IMR-90 (cell line): ENCODE measurements around the gene ZNF581. TPM values are rescaled to one million over a fixed set of nuclear protein-coding genes. Genes with fewer than 3 reads are reported as not detected.

Source experiments
- ATAC-seq: fragments of 200-7000 bp; cut with Tn5 transposase; 2 replicates; pipeline ENCODE4 v1.9.1; 2020; ENCODE audit warnings: low read depth, mild to moderate bottlenecking, moderate library complexity
- BruUV-seq: library from RNA; stranded (reverse); fragments of 400-500 nt; replicated peaks from 2 replicates; lab custom pipeline; 2021; lab: Mats Ljungman, UMichigan
- CTCF ChIA-PET: fragments of 300-600 bp; formaldehyde crosslinking; extraction: SDS; loops from one replicate; lab custom pipeline; 2021; ENCODE audit warnings: antibody characterized with exemption; lab: Yijun Ruan, JAX
- POLR2A ChIA-PET: fragments of 300-600 bp; sonication (Branson Sonifier 250); formaldehyde crosslinking; loops from one replicate; lab custom pipeline; 2022; ENCODE audit warnings: antibody characterized with exemption; ENCODE audit not compliant: unreplicated experiment; lab: Charles Lee
- DNase-seq: peaks from one replicate; pipeline ENCODE4 v3.0.0; 2013
- H2AFZ ChIP-seq: replicated peaks from 2 replicates; pipeline ENCODE3; 2013; ENCODE audit warnings: low read length, mild to moderate bottlenecking; ENCODE audit not compliant: poor library complexity
- H2AK5ac ChIP-seq: 2 replicates; pipeline ENCODE4 v1.6.1; 2013; ENCODE audit warnings: low read depth, low read length, inconsistent platforms
- H2AK9ac ChIP-seq: replicated peaks from 2 replicates; pipeline ENCODE3; 2013; ENCODE audit warnings: mild to moderate bottlenecking, low read depth, low read length, moderate library complexity; ENCODE audit not compliant: poor library complexity
- H2BK120ac ChIP-seq: 2 replicates; pipeline ENCODE4 v1.6.1; 2013; ENCODE audit warnings: low read depth, low read length, inconsistent platforms
- H2BK15ac ChIP-seq: 3 replicates; pipeline ENCODE4 v1.6.1; 2013; ENCODE audit warnings: low read depth, low read length, inconsistent platforms
- H2BK20ac ChIP-seq: 2 replicates; pipeline ENCODE4 v1.6.1; 2013; ENCODE audit warnings: low read depth, mild to moderate bottlenecking, inconsistent platforms, low read length, moderate library complexity
- H2BK5ac ChIP-seq: 2 replicates; pipeline ENCODE4 v1.6.1; 2013; ENCODE audit warnings: mild to moderate bottlenecking, low read depth, low read length, inconsistent platforms; ENCODE audit not compliant: poor library complexity, severe bottlenecking
- H3K14ac ChIP-seq: replicated peaks from 2 replicates; pipeline ENCODE4 v1.6.1; 2013; ENCODE audit warnings: low read depth, low read length, inconsistent platforms
- H3K18ac ChIP-seq: 2 replicates; pipeline ENCODE4 v1.6.1; 2013; ENCODE audit warnings: low read depth, low read length, control low read depth
- H3K23ac ChIP-seq: 2 replicates; pipeline ENCODE4 v1.6.1; 2013; ENCODE audit warnings: low read depth, low read length, inconsistent platforms
- H3K27ac ChIP-seq: 2 replicates; pipeline ENCODE4 v1.5.1; 2013; ENCODE audit warnings: mild to moderate bottlenecking, control low read depth, low read length; ENCODE audit not compliant: insufficient read depth
- H3K27me3 ChIP-seq: 2 replicates; pipeline ENCODE4 v1.6.1; 2013; ENCODE audit warnings: low read length; ENCODE audit not compliant: control insufficient read depth, insufficient read depth
- H3K36me3 ChIP-seq: 2 replicates; pipeline ENCODE4 v1.6.1; 2013; ENCODE audit warnings: low read length, mixed read lengths; ENCODE audit not compliant: control insufficient read depth, insufficient read depth
- H3K4ac ChIP-seq: 2 replicates; pipeline ENCODE4 v1.6.1; 2013; ENCODE audit warnings: low read depth, low read length, inconsistent platforms
- H3K4me1 ChIP-seq: 2 replicates; pipeline ENCODE4 v1.6.1; 2013; ENCODE audit warnings: low read length, mixed read lengths; ENCODE audit not compliant: control insufficient read depth, insufficient read depth
- H3K4me2 ChIP-seq: 2 replicates; pipeline ENCODE4 v1.6.1; 2013; ENCODE audit warnings: low read depth, mild to moderate bottlenecking, control low read depth, low read length, moderate library complexity
- H3K4me3 ChIP-seq: 2 replicates; pipeline ENCODE4 v1.5.1; 2013; ENCODE audit warnings: low read depth, mild to moderate bottlenecking, control low read depth, low read length, moderate library complexity; ENCODE audit not compliant: insufficient read depth
- H3K56ac ChIP-seq: 2 replicates; pipeline ENCODE4 v1.6.1; 2013; ENCODE audit warnings: low read length, inconsistent platforms; ENCODE audit not compliant: insufficient read depth; ENCODE audit errors: extremely low read depth
- H3K79me1 ChIP-seq, 2 experiments: 2 replicates each; pipeline ENCODE4 v1.6.1; 2013; ENCODE audit warnings: low read length in 2 of 2, inconsistent platforms in 1 of 2, low read depth in 1 of 2
- H3K9ac ChIP-seq: 2 replicates; pipeline ENCODE4 v1.6.1; 2013; ENCODE audit warnings: low read depth, low read length, control low read depth
- H3K9me1 ChIP-seq: 2 replicates; pipeline ENCODE4 v1.6.1; 2013; ENCODE audit warnings: low read length, inconsistent platforms; ENCODE audit not compliant: insufficient read depth
- H3K9me3 ChIP-seq: 2 replicates; pipeline ENCODE4 v1.6.1; 2013; ENCODE audit warnings: low read length; ENCODE audit not compliant: control insufficient read depth, insufficient read depth
- H4K20me1 ChIP-seq: 2 replicates; pipeline ENCODE4 v1.6.1; 2013; ENCODE audit warnings: low read length, inconsistent platforms; ENCODE audit not compliant: insufficient read depth
- H4K5ac ChIP-seq: 2 replicates; pipeline ENCODE4 v1.6.1; 2013; ENCODE audit warnings: mild to moderate bottlenecking, low read depth, low read length, control low read depth
- H4K8ac ChIP-seq, 2 experiments: 2 replicates each; pipeline ENCODE4 v1.6.1; 2013; ENCODE audit warnings: low read depth in 2 of 2, low read length in 2 of 2, control low read depth in 1 of 2, inconsistent platforms in 1 of 2
- H4K91ac ChIP-seq: 2 replicates; pipeline ENCODE4 v1.6.1; 2013; ENCODE audit warnings: low read depth, low read length, inconsistent platforms; ENCODE audit not compliant: insufficient read depth
- CHD1 ChIP-seq: IDR thresholded peaks from 2 replicates; pipeline ENCODE4 v1.6.1; 2012; ENCODE audit warnings: low read depth, low read length, improper control_type of control experiment
- POLR2A ChIP-seq: IDR thresholded peaks from 2 replicates; pipeline ENCODE4 v1.6.1; 2012; ENCODE audit warnings: mild to moderate bottlenecking, low read depth, low read length
- WGBS, 2 experiments: methylation state at CpG; one replicate each; pipeline versions ENCODE4 v1.1.5 to v1.1.7; 2013; ENCODE audit warnings: missing lambda C conversion rate in 2 of 2; ENCODE audit not compliant: insufficient read length in 1 of 2; ENCODE audit errors: extremely low coverage in 2 of 2; 5-methylcytosine and 5-hydroxymethylcytosine counted together
- dilution Hi-C: fragments of 300-500 bp; cut with HindIII; formaldehyde crosslinking; loops from one replicate; pipeline ENCODE4 v1.14.3; 2018; ENCODE audit warnings: low sequenced_read_pairs; ENCODE audit not compliant: unreplicated experiment
- in situ Hi-C: fragments of 300-500 bp; cut with MboI; formaldehyde crosslinking; loops from 3 replicates; pipeline ENCODE4 v1.14.3; 2019; ENCODE audit warnings: low sequenced_read_pairs, inconsistent platforms, mixed read lengths
- intact Hi-C: fragments of 100-400 bp; cut with micrococcal nuclease; formaldehyde crosslinking; loops from 2 replicates; pipeline ENCODE4 v1.10.0; 2022
- polyA plus RNA-seq, 3 experiments: library from polyadenylated mRNA; depleted of rRNA; stranded (reverse); fragments of >200 nt; gene quantifications; 2 replicates each; pipeline ENCODE4 v1.2.3, GENCODE V29; 2012; ENCODE audit warnings: low replicate concordance in 1 of 3
- total RNA-seq: library from RNA; depleted of rRNA; stranded (reverse); fragments of >200 nt; gene quantifications from 2 replicates; pipeline ENCODE4 v1.2.3, GENCODE V29; 2012

ZNF581 gene
- total and polyA plus RNA-seq, 2 of the 4 experiments (the other 2 are of a cell fraction): 9.7 to 21.9 TPM

GRCh38 chr19:55643887-55644176 lies 383 bp downstream of the ZNF581 start:
- peak overlapping the region; percentile 70 for H2AFZ ChIP-seq
- ChIA-PET POLR2A (interaction anchor here (1.0 kb wide), 1 partner anchor 11 kb away, joined by 4 read pairs; no protein-coding TSS in a partner anchor), CTCF (no interaction called here)
- no peaks in the 10 kb centered on the region for H3K27me3 ChIP-seq
- TF ChIP-seq POLR2A: 0 out of 2 replicates have a peak, but pooled peaks have one; percentile 1
- no peak for TF ChIP-seq CHD1
- H2AK5ac ChIP-seq: peak overlapping the region; percentile 97; the same call in 1 of the 2 replicates
- peaks cover 12% of the 10 kb centered on the region for H3K36me3 ChIP-seq
- in situ Hi-C loops: loop anchor here (25.0 kb wide), 2 partner anchors 357 to 532 kb away; partner anchors contain the start of genes BRSK1, HSPBP1 and PPP1R12C
- H3K4me1 ChIP-seq: peaks cover 13% of the 10 kb centered on the region
- no peak overlapping the region; the same call in 1 of the 2 replicates for H2BK120ac ChIP-seq
- peak overlapping the region; percentile 72; the same call in 1 of the 2 replicates for H3K23ac ChIP-seq
- no peak overlapping the region for H2BK15ac ChIP-seq
- H3K4ac ChIP-seq: peak overlapping the region; percentile 79
- intact Hi-C loops: no loop called here
- H3K79me1 ChIP-seq: peaks cover 34 to 77% of the 10 kb centered on the region in 2 experiments
- H3K18ac ChIP-seq: no peak overlapping the region
- peak overlapping the region; percentile 87 for H3K4me2 ChIP-seq
- H4K5ac ChIP-seq: peak overlapping the region; percentile 14
- H2AK9ac ChIP-seq: peak overlapping the region; percentile 96
- peak overlapping the region; percentile 84 for H3K9ac ChIP-seq
- peak overlapping the region; percentile 68 to 72; a peak in 1 of 4 replicates for H4K8ac ChIP-seq
- H2BK5ac ChIP-seq: peak overlapping the region; percentile 1
- H3K56ac ChIP-seq: peak overlapping the region; percentile 29
- dilution Hi-C loops: no loop called here
- no peaks in the 10 kb centered on the region for H3K9me1 ChIP-seq
- peak; percentile 0 for ATAC-seq
- WGBS, 2 experiments: 0% methylated on average over 14 of the region's 15 CpGs; no CpG with 5 or more reads in 1 of the 2 experiments
- H3K27ac ChIP-seq: peak overlapping the region; percentile 71
- H3K9me3 ChIP-seq: no peaks in the 10 kb centered on the region
- no peak for DNase-seq
- peak overlapping the region; percentile 89 for H3K14ac ChIP-seq
- H4K91ac ChIP-seq: peak overlapping the region; percentile 19
- no peaks in the 10 kb centered on the region for H4K20me1 ChIP-seq
- no TSS peak for BruUV-seq
- H2BK20ac ChIP-seq: no peak overlapping the region
- peak overlapping the region; percentile 74 for H3K4me3 ChIP-seq
